ENCODE data around the gene KRTAP12-4. TPM values are rescaled to one million over a fixed set of nuclear protein-coding genes. Genes with fewer than 3 reads are reported as not detected.

The KRTAP12-4 gene
- total and polyA plus RNA-seq, 2 donors (not counting 3 experiments of a cell fraction or from before 2014, with no cell fraction given) = not detected

GRCh38 chr21:44636209-44637017, 18.0 kb downstream of the KRTAP12-4 start:
- CTCF ChIA-PET = no interaction called here

DNA sequence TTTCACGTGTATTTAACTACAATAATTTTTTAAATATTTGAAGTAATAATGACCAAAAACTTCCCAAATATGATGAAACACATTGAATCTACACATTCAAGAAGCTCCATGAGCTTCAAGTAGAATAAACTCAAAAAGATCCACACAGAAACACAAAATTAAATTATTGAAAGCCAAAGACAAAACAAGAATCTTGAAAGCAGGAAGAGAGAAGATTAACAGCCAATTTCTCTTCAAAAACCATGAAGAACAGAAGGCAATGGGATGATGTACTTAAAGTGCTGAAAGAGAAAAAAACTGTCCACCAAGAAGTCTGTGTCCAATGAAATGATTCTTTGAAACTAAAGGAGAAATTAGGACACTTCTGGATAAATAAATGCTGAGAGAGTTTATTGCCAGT, 22.4 kb downstream of the KRTAP12-4 start:
- POLR2A ChIA-PET = no interaction called here
- no peak for FAIRE-seq

More at GRCh38 chr21:44636209-44637017, 18.0 kb downstream of the KRTAP12-4 start:
- DNase-seq (ENCODE audit: low read depth, low spot score) (no peak), FAIRE-seq (no peak)
- H3K9ac ChIP-seq (replicated peaks; ENCODE audit: extremely low read depth, insufficient read depth, low read length) = no peak overlapping the region
- H3K4me2 ChIP-seq (ENCODE audit: insufficient read depth, low read length) = no peak overlapping the region
- POLR2A ChIA-PET = no interaction called here
- H3K4me3 ChIP-seq (replicated peaks in 1 of 3; ENCODE audit: insufficient read depth in 1 of 3, low read depth in 1 of 3, low read length in 3 of 3) = no peak overlapping the region
- no peaks in the 10 kb centered on the region for H3K9me3 ChIP-seq (replicated peaks; ENCODE audit: control insufficient read depth, insufficient read depth, low read length)
- no peaks in the 10 kb centered on the region for H3K36me3 ChIP-seq (ENCODE audit: control insufficient read depth in 2 of 2, extremely low read depth in 1 of 2, insufficient read depth in 2 of 2, low read length in 2 of 2)
- TF ChIP-seq, protein P1, sequence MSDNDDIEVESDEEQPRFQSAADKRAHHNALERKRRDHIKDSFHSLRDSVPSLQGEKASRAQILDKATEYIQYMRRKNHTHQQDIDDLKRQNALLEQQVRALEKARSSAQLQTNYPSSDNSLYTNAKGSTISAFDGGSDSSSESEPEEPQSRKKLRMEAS (IDR thresholded peaks at IDR 0.05; ENCODE audit: insufficient read depth, insufficient read length) = no peak
- TF ChIP-seq POLR2AphosphoS5 (IDR thresholded peaks at IDR 0.05; ENCODE audit: insufficient read depth, low read depth, low read length) (no peak), MYC (IDR thresholded peaks at IDR 0.05; ENCODE audit: low read depth, low read length) (no peak), EZH2 (IDR thresholded peaks at IDR 0.05; ENCODE audit: borderline replicate concordance, low read depth, low read length, severe bottlenecking) (no peak)
- no peak overlapping the region for H2AFZ ChIP-seq (ENCODE audit: low read depth, low read length)
- dilution Hi-C loops (cut with MboI; ENCODE audit: extremely low pct_ligation_motif_present, low sequenced_read_pairs) = no loop called here
- H3K4me1 ChIP-seq (ENCODE audit: control insufficient read depth, extremely low read depth, insufficient read depth, low read length) = no peaks in the 10 kb centered on the region
- no peaks in the 10 kb centered on the region for H3K79me2 ChIP-seq (ENCODE audit: control insufficient read depth, insufficient read depth, low read length)
- no peaks in the 10 kb centered on the region for H3K9me1 ChIP-seq (replicated peaks; ENCODE audit: control insufficient read depth, extremely low read depth, insufficient read depth, low read length)
- no peak overlapping the region for H3K27ac ChIP-seq (ENCODE audit: insufficient read depth, low read depth, low read length)
- no peaks in the 10 kb centered on the region for H3K27me3 ChIP-seq (ENCODE audit: control insufficient read depth in 2 of 2, insufficient read depth in 2 of 2, low read length in 2 of 2)
- no TSS peak for BruUV-seq (replicated peaks)
- no peaks in the 10 kb centered on the region for H4K20me1 ChIP-seq (replicated peaks; ENCODE audit: control insufficient read depth, extremely low read depth, insufficient read depth, low read length)
- intact Hi-C loops (cut with micrococcal nuclease) = no loop called here

More for the DNA sequence above, 22.4 kb downstream of the KRTAP12-4 start:
- no peak for TF ChIP-seq EZH2 (IDR thresholded peaks at IDR 0.05; ENCODE audit: borderline replicate concordance, low read depth, low read length, severe bottlenecking)
- TF ChIP-seq MYC (IDR thresholded peaks at IDR 0.05; ENCODE audit: low read depth, low read length) = no peak
- TF ChIP-seq, protein P2, sequence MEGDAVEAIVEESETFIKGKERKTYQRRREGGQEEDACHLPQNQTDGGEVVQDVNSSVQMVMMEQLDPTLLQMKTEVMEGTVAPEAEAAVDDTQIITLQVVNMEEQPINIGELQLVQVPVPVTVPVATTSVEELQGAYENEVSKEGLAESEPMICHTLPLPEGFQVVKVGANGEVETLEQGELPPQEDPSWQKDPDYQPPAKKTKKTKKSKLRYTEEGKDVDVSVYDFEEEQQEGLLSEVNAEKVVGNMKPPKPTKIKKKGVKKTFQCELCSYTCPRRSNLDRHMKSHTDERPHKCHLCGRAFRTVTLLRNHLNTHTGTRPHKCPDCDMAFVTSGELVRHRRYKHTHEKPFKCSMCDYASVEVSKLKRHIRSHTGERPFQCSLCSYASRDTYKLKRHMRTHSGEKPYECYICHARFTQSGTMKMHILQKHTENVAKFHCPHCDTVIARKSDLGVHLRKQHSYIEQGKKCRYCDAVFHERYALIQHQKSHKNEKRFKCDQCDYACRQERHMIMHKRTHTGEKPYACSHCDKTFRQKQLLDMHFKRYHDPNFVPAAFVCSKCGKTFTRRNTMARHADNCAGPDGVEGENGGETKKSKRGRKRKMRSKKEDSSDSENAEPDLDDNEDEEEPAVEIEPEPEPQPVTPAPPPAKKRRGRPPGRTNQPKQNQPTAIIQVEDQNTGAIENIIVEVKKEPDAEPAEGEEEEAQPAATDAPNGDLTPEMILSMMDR (IDR thresholded peaks at IDR 0.05; ENCODE audit: extremely low read depth in 1 of 2, insufficient read depth in 1 of 2, low read depth in 1 of 2, low read length in 2 of 2) = no peak
- no peak for TF ChIP-seq POLR2AphosphoS5 (IDR thresholded peaks at IDR 0.05; ENCODE audit: insufficient read depth, low read depth, low read length)
- TF ChIP-seq POLR2A (IDR thresholded peaks at IDR 0.05; ENCODE audit: low read depth, low read length) = no peak
- TF ChIP-seq, protein P1 (IDR thresholded peaks at IDR 0.05; ENCODE audit: insufficient read depth, insufficient read length) = no peak
- no peak for TF ChIP-seq JUN (IDR thresholded peaks at IDR 0.05; ENCODE audit: borderline replicate concordance, insufficient read depth, insufficient read length, low read depth)
- TF ChIP-seq FOS (IDR thresholded peaks at IDR 0.05; ENCODE audit: borderline replicate concordance, insufficient read depth, low read length) = no peak
- TF ChIP-seq GATA2 (IDR thresholded peaks at IDR 0.05; ENCODE audit: insufficient read depth, insufficient read length, low read depth, low read length) = no peak
- dilution Hi-C loops (cut with MboI; ENCODE audit: extremely low pct_ligation_motif_present, low sequenced_read_pairs) = no loop called here
- CTCF ChIA-PET = no interaction called here
- DNase-seq (ENCODE audit: low read depth, low spot score) = no peak
- Histone ChIP-seq H3K27ac (ENCODE audit: insufficient read depth, low read depth, low read length) (no peak overlapping the region), H3K36me3 (ENCODE audit: control insufficient read depth in 2 of 2, extremely low read depth in 1 of 2, insufficient read depth in 2 of 2, low read length in 2 of 2) (no peaks in the 10 kb centered on the region), H3K4me1 (ENCODE audit: control insufficient read depth, extremely low read depth, insufficient read depth, low read length) (no peaks in the 10 kb centered on the region), H3K4me3 (replicated peaks in 1 of 3; ENCODE audit: insufficient read depth in 1 of 3, low read depth in 1 of 3, low read length in 3 of 3) (no peak overlapping the region), H4K20me1 (replicated peaks; ENCODE audit: control insufficient read depth, extremely low read depth, insufficient read depth, low read length) (no peaks in the 10 kb centered on the region), H3K9me1 (replicated peaks; ENCODE audit: control insufficient read depth, extremely low read depth, insufficient read depth, low read length) (no peaks in the 10 kb centered on the region), H2AFZ (ENCODE audit: low read depth, low read length) (no peak overlapping the region), H3K9me3 (replicated peaks; ENCODE audit: control insufficient read depth, insufficient read depth, low read length) (no peaks in the 10 kb centered on the region), H3K79me2 (ENCODE audit: control insufficient read depth, insufficient read depth, low read length) (no peaks in the 10 kb centered on the region), H3K4me2 (ENCODE audit: insufficient read depth, low read length) (no peak overlapping the region), H3K9ac (replicated peaks; ENCODE audit: extremely low read depth, insufficient read depth, low read length) (no peak overlapping the region), H3K27me3 (ENCODE audit: control insufficient read depth in 2 of 2, insufficient read depth in 2 of 2, low read length in 2 of 2) (no peaks in the 10 kb centered on the region)
- intact Hi-C loops (cut with micrococcal nuclease) = no loop called here
- BruUV-seq (replicated peaks) = no TSS peak
